Measurements from ENCODE around the gene MSRB1. TPM values are rescaled to one million over a fixed set of nuclear protein-coding genes. Genes with fewer than 3 reads are reported as not detected.

The MSRB1 gene
- total and polyA plus RNA-seq, 9 of the 15 experiments (the other 6 are each of a cell fraction or from before 2014, with no cell fraction given) = 5.4 to 33.7 (median 25.7) TPM

DNA sequence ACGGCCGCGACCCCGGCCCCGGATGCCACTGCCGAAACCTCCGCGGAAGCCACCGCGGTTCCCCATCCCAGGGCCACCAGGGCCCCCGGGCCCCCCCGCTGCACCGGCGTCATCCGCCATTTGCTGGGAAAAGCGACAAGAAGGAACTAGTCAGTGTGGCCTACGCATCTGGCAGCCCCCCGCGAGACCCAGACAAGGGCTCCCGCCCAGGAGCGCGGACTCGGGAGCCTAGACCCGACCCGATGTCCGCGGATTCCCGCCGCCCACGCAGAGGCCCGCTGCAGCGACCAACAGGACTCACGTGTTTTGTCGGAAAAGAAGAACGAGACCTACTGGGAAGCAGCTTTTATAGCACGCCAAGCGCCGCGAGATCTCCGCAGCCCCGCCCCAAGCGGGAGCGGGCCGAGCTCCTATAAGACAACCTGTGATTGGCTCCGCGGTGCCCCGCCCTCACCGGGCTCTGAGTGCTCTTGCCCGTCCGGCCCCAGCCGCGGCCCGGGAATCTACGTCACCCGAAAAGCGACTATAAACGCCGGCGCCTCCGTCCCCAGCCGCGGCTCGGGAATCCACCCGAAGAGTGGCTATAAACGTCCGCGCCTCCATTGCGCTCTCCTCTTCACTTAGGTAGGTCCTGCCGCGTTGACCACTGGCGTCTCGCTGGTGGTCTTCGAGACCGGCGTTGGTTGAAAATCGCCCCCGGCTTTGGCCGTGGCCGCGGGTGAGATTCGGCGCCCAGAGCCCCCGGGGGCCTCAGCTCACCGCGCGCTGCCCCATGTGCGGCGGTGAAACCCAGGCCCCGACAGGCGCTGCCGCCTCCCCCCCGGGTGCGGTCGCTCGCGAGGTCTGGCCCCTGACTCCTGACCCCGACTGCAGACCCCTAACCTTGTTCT is 21.8 kb upstream of the MSRB1 start, which contains the start of gene RPS2 (continued):
- TF ChIP-seq NR2F6 (CRISPR knock-in tag; IDR thresholded peaks at IDR 0.05) (0 out of 2 replicates have a peak, but pooled peaks have one; percentile 57), FOXP4 (CRISPR knock-in tag; IDR thresholded peaks at IDR 0.05; ENCODE audit: borderline replicate concordance) (no peak; the same call in 1 of the 2 replicates), MXI1 (IDR thresholded peaks at IDR 0.05; ENCODE audit: low read depth, low read length) (peak; percentile 72; the same call in 1 of the 2 replicates), TRIM24 (IDR thresholded peaks at IDR 0.05) (no peak), CBX5 (IDR thresholded peaks at IDR 0.05; ENCODE audit: borderline replicate concordance, low read depth) (no peak), POLR2G (IDR thresholded peaks at IDR 0.05; ENCODE audit: low read depth, low read length) (peak; percentile 99), MAZ (CRISPR knock-in tag; conservative IDR thresholded peaks at IDR 0.05 in 1 of 2, IDR thresholded peaks at IDR 0.05 in 1 of 2) (peak; percentile 68 to 94; a peak in 3 of 4 replicates), ETV5 (CRISPR knock-in tag; IDR thresholded peaks at IDR 0.05; ENCODE audit: low read depth) (peak; percentile 67; the same call in 1 of the 2 replicates), NR2C2 (CRISPR knock-in tag; IDR thresholded peaks at IDR 0.05) (no peak; the same call in 1 of the 2 replicates), NR2C2 (tag; IDR thresholded peaks at IDR 0.05) (peak; percentile 55; the same call in 1 of the 2 replicates), ZNF3 (CRISPR knock-in tag; IDR thresholded peaks at IDR 0.05) (no peak), CREB1 (IDR thresholded peaks at IDR 0.05) (peak; percentile 92), CREB1 (CRISPR knock-in tag; IDR thresholded peaks at IDR 0.05) (peak; percentile 96), ZNF224 (CRISPR knock-in tag; IDR thresholded peaks at IDR 0.05) (no peak), CBFA2T3 (IDR thresholded peaks at IDR 0.05) (0 out of 2 replicates have a peak, but pooled peaks have one; percentile 10), ZNF696 (CRISPR knock-in tag; conservative IDR thresholded peaks at IDR 0.05) (no peak), SNIP1 (IDR thresholded peaks at IDR 0.05; ENCODE audit: low read depth) (no peak), NFE2L1 (tag; IDR thresholded peaks at IDR 0.05; ENCODE audit: borderline replicate concordance, low read depth) (no peak)
- TF ChIP-seq, protein P1, sequence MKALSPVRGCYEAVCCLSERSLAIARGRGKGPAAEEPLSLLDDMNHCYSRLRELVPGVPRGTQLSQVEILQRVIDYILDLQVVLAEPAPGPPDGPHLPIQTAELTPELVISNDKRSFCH (CRISPR knock-in tag; IDR thresholded peaks at IDR 0.05) = no peak
- TF ChIP-seq, protein P1 (tag; IDR thresholded peaks at IDR 0.05) = peak; percentile 46; the same call in 1 of the 2 replicates
- TF ChIP-seq, protein P2, sequence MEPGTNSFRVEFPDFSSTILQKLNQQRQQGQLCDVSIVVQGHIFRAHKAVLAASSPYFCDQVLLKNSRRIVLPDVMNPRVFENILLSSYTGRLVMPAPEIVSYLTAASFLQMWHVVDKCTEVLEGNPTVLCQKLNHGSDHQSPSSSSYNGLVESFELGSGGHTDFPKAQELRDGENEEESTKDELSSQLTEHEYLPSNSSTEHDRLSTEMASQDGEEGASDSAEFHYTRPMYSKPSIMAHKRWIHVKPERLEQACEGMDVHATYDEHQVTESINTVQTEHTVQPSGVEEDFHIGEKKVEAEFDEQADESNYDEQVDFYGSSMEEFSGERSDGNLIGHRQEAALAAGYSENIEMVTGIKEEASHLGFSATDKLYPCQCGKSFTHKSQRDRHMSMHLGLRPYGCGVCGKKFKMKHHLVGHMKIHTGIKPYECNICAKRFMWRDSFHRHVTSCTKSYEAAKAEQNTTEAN (CRISPR knock-in tag; IDR thresholded peaks at IDR 0.05) = no peak
- TF ChIP-seq, protein P3, sequence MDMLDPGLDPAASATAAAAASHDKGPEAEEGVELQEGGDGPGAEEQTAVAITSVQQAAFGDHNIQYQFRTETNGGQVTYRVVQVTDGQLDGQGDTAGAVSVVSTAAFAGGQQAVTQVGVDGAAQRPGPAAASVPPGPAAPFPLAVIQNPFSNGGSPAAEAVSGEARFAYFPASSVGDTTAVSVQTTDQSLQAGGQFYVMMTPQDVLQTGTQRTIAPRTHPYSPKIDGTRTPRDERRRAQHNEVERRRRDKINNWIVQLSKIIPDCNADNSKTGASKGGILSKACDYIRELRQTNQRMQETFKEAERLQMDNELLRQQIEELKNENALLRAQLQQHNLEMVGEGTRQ (CRISPR knock-in tag; IDR thresholded peaks at IDR 0.05) = no peak
- TF ChIP-seq, protein P4, sequence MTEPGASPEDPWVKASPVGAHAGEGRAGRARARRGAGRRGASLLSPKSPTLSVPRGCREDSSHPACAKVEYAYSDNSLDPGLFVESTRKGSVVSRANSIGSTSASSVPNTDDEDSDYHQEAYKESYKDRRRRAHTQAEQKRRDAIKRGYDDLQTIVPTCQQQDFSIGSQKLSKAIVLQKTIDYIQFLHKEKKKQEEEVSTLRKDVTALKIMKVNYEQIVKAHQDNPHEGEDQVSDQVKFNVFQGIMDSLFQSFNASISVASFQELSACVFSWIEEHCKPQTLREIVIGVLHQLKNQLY (CRISPR knock-in tag; conservative IDR thresholded peaks at IDR 0.05) = peak in 1 of 2 experiments; percentile 53; a peak in 1 of 4 replicates
